Measurements from ENCODE around the gene MPIG6B.

Gene MPIG6B

GRCh38 chr6:31767096-31767645, 44.0 kb downstream of the MPIG6B start:
- no peak for TF ChIP-seq YY1 (IDR thresholded peaks at IDR 0.05; ENCODE audit: low read depth)
- TF ChIP-seq EGR1 (IDR thresholded peaks at IDR 0.05): no peak
- TF ChIP-seq REST (IDR thresholded peaks at IDR 0.05; ENCODE audit: low read depth): no peak
- TF ChIP-seq RAD21 (IDR thresholded peaks at IDR 0.05; ENCODE audit: low read depth): no peak
- TF ChIP-seq CREB1 (IDR thresholded peaks at IDR 0.05; ENCODE audit: low read depth): no peak
- TF ChIP-seq EP300 (IDR thresholded peaks at IDR 0.05; ENCODE audit: borderline replicate concordance): no peak
- TF ChIP-seq CEBPB (IDR thresholded peaks at IDR 0.05): no peak
- TF ChIP-seq MAX (IDR thresholded peaks at IDR 0.05): no peak
- TF ChIP-seq TEAD4 (IDR thresholded peaks at IDR 0.05): no peak
- TF ChIP-seq TAF1 (IDR thresholded peaks at IDR 0.05; ENCODE audit: low read depth): no peak
- no peak for TF ChIP-seq ZBTB7A (IDR thresholded peaks at IDR 0.05; ENCODE audit: low read depth)
- no peak for TF ChIP-seq USF1 (IDR thresholded peaks at IDR 0.05)
- no peak for TF ChIP-seq NFIC (IDR thresholded peaks at IDR 0.05)
- TF ChIP-seq TCF12 (IDR thresholded peaks at IDR 0.05; ENCODE audit: low read depth): no peak
- TF ChIP-seq FOXM1 (IDR thresholded peaks at IDR 0.05; ENCODE audit: borderline replicate concordance, low read depth): no peak

- TF ChIP-seq EGR1 (IDR thresholded peaks at IDR 0.05) (no peak), MAX (IDR thresholded peaks at IDR 0.05) (no peak), TAF1 (IDR thresholded peaks at IDR 0.05; ENCODE audit: low read depth) (no peak), TCF12 (IDR thresholded peaks at IDR 0.05; ENCODE audit: low read depth) (no peak), CEBPB (IDR thresholded peaks at IDR 0.05) (no peak), NFIC (IDR thresholded peaks at IDR 0.05) (no peak), RAD21 (IDR thresholded peaks at IDR 0.05; ENCODE audit: low read depth) (no peak), YY1 (IDR thresholded peaks at IDR 0.05; ENCODE audit: low read depth) (no peak), CREB1 (IDR thresholded peaks at IDR 0.05; ENCODE audit: low read depth) (no peak), FOXM1 (IDR thresholded peaks at IDR 0.05; ENCODE audit: borderline replicate concordance, low read depth) (no peak)
Measured at GRCh38 chr6:31768363-31769257, 45.4 kb downstream of the MPIG6B start.

GRCh38 chr6:31769684-31770371, 46.7 kb downstream of the MPIG6B start:
- TF ChIP-seq MAX (IDR thresholded peaks at IDR 0.05) (no peak; the same call in 1 of the 2 replicates), RAD21 (IDR thresholded peaks at IDR 0.05; ENCODE audit: low read depth) (peak; percentile 76)

GRCh38 chr6:31770860-31771259, 47.7 kb downstream of the MPIG6B start:
- TF ChIP-seq TCF12 (IDR thresholded peaks at IDR 0.05; ENCODE audit: low read depth) (no peak), FOXM1 (IDR thresholded peaks at IDR 0.05; ENCODE audit: borderline replicate concordance, low read depth) (no peak), CEBPB (IDR thresholded peaks at IDR 0.05) (no peak), EP300 (IDR thresholded peaks at IDR 0.05; ENCODE audit: borderline replicate concordance) (no peak), ZBTB7A (IDR thresholded peaks at IDR 0.05; ENCODE audit: low read depth) (no peak), RAD21 (IDR thresholded peaks at IDR 0.05; ENCODE audit: low read depth) (no peak), USF1 (IDR thresholded peaks at IDR 0.05) (no peak), MAX (IDR thresholded peaks at IDR 0.05) (no peak), NFIC (IDR thresholded peaks at IDR 0.05) (no peak), REST (IDR thresholded peaks at IDR 0.05; ENCODE audit: low read depth) (no peak), EGR1 (IDR thresholded peaks at IDR 0.05) (no peak), TAF1 (IDR thresholded peaks at IDR 0.05; ENCODE audit: low read depth) (no peak), TEAD4 (IDR thresholded peaks at IDR 0.05) (no peak), CREB1 (IDR thresholded peaks at IDR 0.05; ENCODE audit: low read depth) (no peak), YY1 (IDR thresholded peaks at IDR 0.05; ENCODE audit: low read depth) (no peak)
